Adrenal gland (tissue), 12 donors: Measurements from ENCODE around the gene IGF2BP2. TPM values are rescaled to one million over a fixed set of nuclear protein-coding genes. Genes with fewer than 3 reads are reported as not detected.
"Not testable (repeated sequence)": the region's sequence is repeated elsewhere in the genome, so short reads cannot be mapped to it uniquely, and the experiment has no call there.

ENCODE experiments used
- DNase-seq, 7 donors: peaks; one replicate each; pipeline ENCODE4 v3.0.0-alpha.2; 2019 to 2020
- H3K27ac ChIP-seq, 5 donors: fragments of 200-600 bp; sonication (generic) in 4 of 5; 1 replicate in 3 of 5; 2 replicates in 2 of 5; pipeline versions ENCODE4 v1.5.1 to v1.8.0; 2016 to 2020; ENCODE audit warnings: mild to moderate bottlenecking in 1 of 5
- H3K27me3 ChIP-seq: fragments of 200-600 bp; 2 replicates; pipeline ENCODE4 v1.8.0; 2021
- H3K36me3 ChIP-seq, 2 donors: fragments of 200-600 bp; replicated peaks in 1 of 2; 1 replicate in 1 of 2; 2 replicates in 1 of 2; pipeline versions ENCODE4 v1.5.1 to v1.8.0; 2018 to 2022
- H3K4me1 ChIP-seq, 2 donors: fragments of 200-600 bp; replicated peaks in 1 of 2; 1 replicate in 1 of 2; 2 replicates in 1 of 2; pipeline versions ENCODE4 v1.5.1 to v1.8.0; 2018 to 2021
- H3K4me3 ChIP-seq, 4 donors: fragments of 200-600 bp; sonication (generic) in 3 of 4; one replicate each; pipeline ENCODE4 v1.5.1; 2016 to 2018
- H3K9me3 ChIP-seq, 3 donors: fragments of 200-600 bp; sonication (generic) in 1 of 3; replicated peaks in 1 of 3; 1 replicate in 2 of 3; 2 replicates in 1 of 3; pipeline versions ENCODE4 v1.5.1 to v1.8.0; 2016 to 2021
- CTCF ChIP-seq, 6 experiments: fragments of 450-650 bp in 4 of 6; fragments of 200-600 bp in 2 of 6; sonication (generic) in 1 of 6; IDR thresholded peaks; 1 replicate in 5 of 6; 2 replicates in 1 of 6; pipeline versions ENCODE4 v1.5.1 to v1.8.0; 2016 to 2021; ENCODE audit warnings: antibody characterized with exemption in 6 of 6, mild to moderate bottlenecking in 2 of 6, moderate library complexity in 1 of 6
- POLR2A ChIP-seq, 2 donors: fragments of 450-650 bp; IDR thresholded peaks; one replicate each; pipeline ENCODE4 v1.6.1; 2017; ENCODE audit warnings: antibody characterized with exemption in 2 of 2, mild to moderate bottlenecking in 2 of 2, moderate library complexity in 1 of 2
- WGBS, 4 donors: extraction: QIAGEN DNeasy Blood & Tissue Kit in 2 of 4; methylation state at CpG; one replicate each; pipeline versions ENCODE4 v1.1.5 to v1.1.7; 2013 to 2017; 5-methylcytosine and 5-hydroxymethylcytosine counted together
- intact Hi-C, 2 donors: fragments of 100-400 bp; cut with DNase I; formaldehyde crosslinking; loops; one replicate each; pipeline versions ENCODE4 v1.14.1 to v1.15.0; 2022 to 2023
- polyA plus RNA-seq, 3 donors: library from polyadenylated mRNA; stranded (reverse); fragments of 200-250 nt in 2 of 3; fragments of 350-450 nt in 1 of 3; fragmentation: Illumina TruSeq in 1 of 3; extraction: RNeasy Lipid Tissue Mini Kit (QIAGEN cat#74804) in 1 of 3; gene quantifications; one replicate each; pipeline ENCODE4 v1.2.3, GENCODE V29; 2013 to 2014
- total RNA-seq, 9 donors: library from RNA; depleted of rRNA in 4 of 9; stranded (reverse); fragments of >200 nt in 4 of 9; fragments of 120-200 nt in 1 of 9; fragmentation: NEBNext Ultra II Directional in 1 of 9; extraction: Animal tissue kit (Norgen Biotek cat#: 25700) in 1 of 9; gene quantifications; one replicate each; pipeline versions ENCODE4 v1.1.0 to v1.2.4, GENCODE V29; 2013 to 2023
- donor health status: healthy with polysubstance abuse.
- donor health status: Bipolar disorder and iron deficiency.
- donor health status: DM: yes; HTN: yes; CAD: no.
- donor health status: DM: no; HTN: no; CAD: no.
- donor health status: DM: no; HTN: no; CAD: no.
- donor health status: DM: yes; HTN: yes; CAD: no.

Gene IGF2BP2
- total and polyA plus RNA-seq, 12 donors: 7.0 to 75.9 (median 17.9) TPM

- intact Hi-C loops: loop anchor here (5.0 kb wide), 3 partner anchors 36 to 106 kb away; no protein-coding TSS in a partner anchor
- WGBS, 4 donors: 56 to 69% (median 57%) methylated on average over 4 of the region's 4 CpGs
- peak; percentile 43 to 83 (median 56) for DNase-seq
These were observed 56.3 kb downstream of the IGF2BP2 start for GRCh38 chr3:185768578-185768982.

GRCh38 chr3:185767002-185767688 is 57.7 kb downstream of the IGF2BP2 start:
- Histone ChIP-seq H3K27me3 (no peaks in the 10 kb centered on the region), H3K4me3 (no peak overlapping the region), H3K9me3 (no peaks in the 10 kb centered on the region), H3K36me3 (no peaks in the 10 kb centered on the region), H3K4me1 (peaks cover 19 to 37% of the 10 kb centered on the region in 2 donors), H3K27ac (no peak overlapping the region)
- intact Hi-C loops: loop anchor here (5.0 kb wide), 3 partner anchors 35 to 105 kb away; no protein-coding TSS in a partner anchor
- no peak for DNase-seq
- TF ChIP-seq POLR2A (IDR thresholded peaks at IDR 0.05): no peak
- TF ChIP-seq CTCF (IDR thresholded peaks at IDR 0.05): no peak
- 64 to 72% (median 69%) methylated on average over 3 of the region's 3 CpGs for WGBS, 4 donors

More at GRCh38 chr3:185768578-185768982, 56.3 kb downstream of the IGF2BP2 start:
- H3K27me3 ChIP-seq, H3K9me3 ChIP-seq, H3K4me3 ChIP-seq, H3K27ac ChIP-seq, H3K36me3 ChIP-seq: not testable (repeated sequence)
- peak; percentile 65 to 87 (median 80) for TF ChIP-seq CTCF (IDR thresholded peaks at IDR 0.05)
- H3K4me1 ChIP-seq: peaks cover 14 to 33% of the 10 kb centered on the region in 2 donors

- whole genome bisulfite sequencing, 4 donors: 51 to 66% (median 59%) methylated on average over 5 of the region's 5 CpGs
- no peaks in the 10 kb centered on the region for H3K36me3 ChIP-seq
- H3K9me3 ChIP-seq: no peaks in the 10 kb centered on the region
- intact Hi-C loops: loop anchor here (5.0 kb wide), 3 partner anchors 34 to 104 kb away; no protein-coding TSS in a partner anchor
- DNase-seq: peak in 1 of 7 donors; percentile 25
- H3K4me3 ChIP-seq: no peak overlapping the region
- no peak overlapping the region for H3K27ac ChIP-seq
- H3K4me1 ChIP-seq: peaks cover 19 to 37% of the 10 kb centered on the region in 2 donors
- TF ChIP-seq CTCF (IDR thresholded peaks at IDR 0.05) (no peak), POLR2A (IDR thresholded peaks at IDR 0.05) (no peak)
- no peaks in the 10 kb centered on the region for H3K27me3 ChIP-seq
These were observed 58.4 kb downstream of the IGF2BP2 start for GRCh38 chr3:185766329-185767001.

GRCh38 chr3:185764980-185765370 is 59.9 kb downstream of the IGF2BP2 start:
- Histone ChIP-seq H3K4me1 (peaks cover 24 to 51% of the 10 kb centered on the region in 2 donors), H3K4me3 (no peak overlapping the region), H3K36me3 (no peaks in the 10 kb centered on the region), H3K9me3 (no peaks in the 10 kb centered on the region), H3K27me3 (no peaks in the 10 kb centered on the region), H3K27ac (peak overlapping the region in 2 of 5 donors; percentile 70 to 72)
- TF ChIP-seq CTCF (IDR thresholded peaks at IDR 0.05) (no peak), POLR2A (IDR thresholded peaks at IDR 0.05) (no peak)
- WGBS, 4 donors: 35 to 48% (median 41%) methylated on average over 3 of the region's 3 CpGs
- DNase-seq: no peak
- intact Hi-C loops: loop anchor here (5.0 kb wide), 3 partner anchors 33 to 103 kb away; no protein-coding TSS in a partner anchor
